Astrocyte of the spinal cord (primary cell): ENCODE measurements around the gene FRMD3.

ENCODE experiments used
- DNase-seq: peaks from one replicate; pipeline ENCODE4 v3.0.0; 2011; ENCODE audit warnings: low read depth, low spot score
- H3K4me3 ChIP-seq: 2 replicates; pipeline ENCODE4 v1.5.1; 2011; ENCODE audit warnings: low read depth, mild to moderate bottlenecking, low read length, moderate library complexity
- CTCF ChIP-seq: IDR thresholded peaks from 2 replicates; pipeline ENCODE4 v1.5.1; 2012; ENCODE audit warnings: low read depth, mild to moderate bottlenecking, low read length, inconsistent platforms
- in situ Hi-C: cut with HindIII; loops from 2 replicates; pipeline ENCODE4 v1.10.0; 2017; ENCODE audit warnings: low sequenced_read_pairs

Gene FRMD3

GRCh38 chr9:83349031-83349430 is 189.2 kb downstream of the FRMD3 start:
- H3K4me3 ChIP-seq = no peak overlapping the region
- in situ Hi-C loops = no loop called here
- no peak for TF ChIP-seq CTCF
- DNase-seq = no peak

- no peak overlapping the region for H3K4me3 ChIP-seq
- no peak for DNase-seq
- no peak for TF ChIP-seq CTCF
- in situ Hi-C loops = no loop called here
Observed at GRCh38 chr9:83346655-83347420, 191.4 kb downstream of the FRMD3 start.

- no peak for DNase-seq
- TF ChIP-seq CTCF = no peak
- in situ Hi-C loops = no loop called here
- no peak overlapping the region for H3K4me3 ChIP-seq
Observed at GRCh38 chr9:83343366-83343999, 194.7 kb downstream of the FRMD3 start.

GRCh38 chr9:83342731-83343130 is 195.5 kb downstream of the FRMD3 start:
- in situ Hi-C loops = no loop called here
- DNase-seq = no peak

GRCh38 chr9:83342006-83342405 is 196.2 kb downstream of the FRMD3 start:
- DNase-seq = no peak
- TF ChIP-seq CTCF = no peak

More at GRCh38 chr9:83342731-83343130, 195.5 kb downstream of the FRMD3 start:
- no peak overlapping the region for H3K4me3 ChIP-seq
- no peak for TF ChIP-seq CTCF

GRCh38 chr9:83340451-83340850 is 197.8 kb downstream of the FRMD3 start:
- TF ChIP-seq CTCF = no peak
- H3K4me3 ChIP-seq = no peak overlapping the region
- DNase-seq = no peak
- in situ Hi-C loops = no loop called here

More at GRCh38 chr9:83342006-83342405, 196.2 kb downstream of the FRMD3 start:
- in situ Hi-C loops = no loop called here
- H3K4me3 ChIP-seq = no peak overlapping the region
